Measurements from ENCODE around the gene KRT71.

The KRT71 gene

DNA sequence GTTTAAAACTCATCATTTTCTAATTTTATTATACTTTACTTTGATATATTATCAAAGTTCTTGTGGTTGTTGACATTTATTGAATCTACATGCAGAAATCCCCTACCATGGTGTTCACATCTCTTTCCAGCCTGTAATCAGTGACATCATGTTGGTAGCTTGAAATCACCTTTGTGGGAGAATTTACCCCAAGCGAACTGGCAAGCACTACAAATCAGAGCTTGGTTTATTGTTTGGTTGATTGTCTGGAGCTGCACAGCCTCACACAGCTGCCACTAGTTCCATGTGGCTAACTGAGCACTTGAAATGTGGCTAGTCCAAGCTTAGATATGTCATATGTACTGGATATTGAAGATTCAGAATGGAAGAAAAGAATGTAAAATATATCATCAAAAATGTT lies 17.4 kb downstream of the KRT71 start:
- DNase-seq = no peak

- DNase-seq = no peak
These were observed 18.5 kb downstream of the KRT71 start for GRCh38 chr12:52534482-52534881.

DNA sequence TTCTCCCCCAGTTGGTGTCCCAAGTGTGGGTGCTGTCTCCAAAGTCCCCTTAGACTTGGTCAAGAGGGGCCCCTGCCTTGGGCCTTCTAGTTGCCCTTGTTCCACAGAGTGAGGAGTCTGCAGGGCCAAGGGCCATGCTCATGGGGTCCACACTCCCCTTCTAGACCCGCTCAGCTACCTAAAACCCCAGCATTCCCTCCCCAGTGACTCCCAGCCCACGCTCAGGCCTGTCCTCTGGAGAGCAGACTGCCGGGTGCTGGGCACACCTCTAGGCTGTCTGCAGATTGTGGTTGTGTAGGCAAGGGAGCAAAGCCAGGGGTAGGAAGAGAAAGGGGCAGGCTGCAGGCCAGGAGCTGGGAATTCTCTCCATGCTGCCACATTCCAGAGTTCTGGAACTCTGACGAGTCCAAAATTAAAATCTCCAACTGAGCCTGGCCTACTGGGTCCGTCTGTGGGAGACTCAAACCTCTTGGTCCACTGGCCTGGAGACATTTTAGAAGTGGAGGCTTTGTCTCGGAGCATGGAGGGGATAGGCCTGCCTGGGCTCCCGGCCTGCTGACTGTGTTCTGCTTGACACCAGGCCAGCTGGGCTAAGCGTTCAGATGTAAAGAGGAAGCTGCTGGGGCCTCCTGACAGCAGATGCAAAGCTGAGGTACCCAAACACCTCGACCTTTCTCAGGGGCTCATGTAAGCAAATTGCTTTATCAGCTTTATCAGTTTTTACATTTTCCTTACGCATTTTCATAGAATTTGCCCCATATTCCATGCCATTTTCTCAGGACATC lies 19.1 kb downstream of the KRT71 start:
- DNase-seq = no peak

DNA sequence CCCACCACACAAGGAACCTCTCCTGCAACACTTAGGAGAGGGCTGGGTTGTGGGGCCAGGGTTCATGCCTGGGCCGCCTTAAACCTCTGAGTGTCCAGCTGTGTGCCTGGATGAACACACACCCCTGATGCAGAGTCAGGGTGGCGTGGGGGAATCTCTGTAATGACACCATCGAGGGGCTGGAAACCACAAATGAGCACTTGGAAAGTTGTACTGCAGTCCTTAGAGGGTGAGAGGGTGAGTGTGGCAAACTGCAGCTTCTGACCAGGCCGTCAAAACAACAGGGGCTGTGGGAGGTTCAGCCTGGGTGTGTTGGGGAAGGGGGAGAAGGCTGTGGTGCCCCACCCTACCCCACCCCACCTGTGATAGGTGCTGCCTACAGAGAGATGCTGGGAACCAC lies 20.3 kb downstream of the KRT71 start:
- no peak for DNase-seq

DNA sequence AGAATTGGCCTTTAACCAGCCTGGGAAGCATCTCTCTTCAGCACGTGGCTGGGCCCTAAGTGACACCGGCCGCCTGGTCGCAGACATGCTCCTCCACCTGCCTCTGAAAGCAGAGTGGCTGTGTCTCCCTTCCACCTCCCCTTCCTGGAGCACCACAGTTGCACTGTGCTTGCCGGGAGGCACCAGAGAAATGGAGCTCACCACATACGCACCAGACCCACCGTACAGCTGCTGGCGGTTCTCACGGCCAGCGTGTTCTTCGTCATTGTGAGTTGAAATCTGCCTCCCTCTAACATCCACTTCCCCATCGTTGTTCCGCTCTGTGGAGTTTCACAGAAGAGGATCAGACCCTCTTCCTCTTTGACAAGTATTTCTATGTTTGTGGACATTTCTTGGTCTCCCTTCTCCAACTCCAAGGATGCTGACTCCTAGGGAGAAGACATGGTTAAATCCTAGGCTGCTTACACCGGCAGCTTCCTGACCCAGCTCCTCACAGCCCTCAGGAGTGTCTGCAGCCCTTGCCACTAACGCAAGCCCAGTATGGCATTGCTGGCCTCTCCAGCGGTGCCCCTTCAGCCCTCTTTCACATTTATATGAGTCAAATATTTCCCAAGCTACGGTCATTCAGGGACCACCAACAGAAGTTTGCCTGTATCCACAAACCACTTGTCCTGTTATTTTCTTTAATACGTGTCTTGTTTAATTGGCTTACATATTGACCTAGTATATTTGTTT lies 21.2 kb downstream of the KRT71 start:
- no peak for DNase-seq

DNA sequence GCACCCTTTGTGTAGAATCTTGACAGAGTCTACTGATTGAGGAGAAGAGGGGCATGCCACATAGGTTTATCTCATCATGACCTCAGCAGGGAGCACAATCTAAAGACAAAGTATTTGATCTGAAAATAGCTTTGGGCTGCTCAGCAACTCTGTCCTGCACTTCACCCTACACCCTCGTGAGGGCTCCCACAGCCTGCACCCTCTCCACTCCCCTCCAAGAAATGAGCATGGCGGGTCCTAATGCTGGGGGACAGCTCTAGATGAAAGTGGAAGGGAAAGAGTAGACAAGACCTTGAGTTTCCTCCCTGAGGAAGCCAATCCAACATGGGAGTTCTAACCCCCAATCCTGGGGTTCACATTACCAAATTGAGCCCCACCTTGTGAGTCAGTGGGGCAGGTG lies 22.0 kb downstream of the KRT71 start:
- DNase-seq = no peak

DNA sequence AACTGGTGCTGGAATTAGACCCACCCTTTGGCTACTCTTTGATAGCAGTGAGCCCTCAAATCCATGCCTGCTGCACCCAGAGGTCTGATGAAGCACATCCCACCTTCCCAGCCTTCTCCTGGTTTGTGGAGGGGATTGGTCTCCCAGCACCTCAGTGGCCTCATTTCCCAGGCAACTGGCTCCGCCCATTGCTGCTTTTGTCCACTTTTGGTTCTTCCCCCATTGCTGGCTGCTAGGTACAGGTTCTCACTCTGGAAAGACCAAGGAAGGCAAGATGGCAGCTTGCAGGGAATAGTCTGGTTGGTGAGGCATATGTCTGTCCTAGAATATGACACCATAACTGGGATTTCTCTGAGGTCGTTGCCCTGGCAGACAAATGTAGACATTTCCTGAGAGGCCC lies 22.6 kb downstream of the KRT71 start:
- no peak for DNase-seq

DNA sequence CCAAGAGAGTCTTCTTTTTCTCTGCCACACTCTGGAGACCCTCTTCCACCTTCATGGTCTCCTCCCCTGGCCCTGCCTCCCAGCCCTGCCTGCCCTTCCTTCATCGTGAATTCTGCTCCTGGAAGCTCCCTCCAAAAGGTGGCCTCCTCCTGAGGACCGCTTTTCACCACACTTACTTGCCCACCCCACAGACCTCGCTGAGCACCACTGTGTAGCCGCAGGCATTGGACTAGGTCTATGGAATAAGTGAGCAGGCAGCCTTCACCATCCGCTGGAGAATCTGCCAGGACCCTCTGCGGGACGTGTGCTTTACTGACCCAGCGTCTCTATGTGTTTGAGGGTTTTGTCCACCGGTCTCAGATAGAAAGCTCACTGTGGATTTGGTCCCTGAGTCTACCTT lies 23.1 kb downstream of the KRT71 start:
- no peak for DNase-seq

DNA sequence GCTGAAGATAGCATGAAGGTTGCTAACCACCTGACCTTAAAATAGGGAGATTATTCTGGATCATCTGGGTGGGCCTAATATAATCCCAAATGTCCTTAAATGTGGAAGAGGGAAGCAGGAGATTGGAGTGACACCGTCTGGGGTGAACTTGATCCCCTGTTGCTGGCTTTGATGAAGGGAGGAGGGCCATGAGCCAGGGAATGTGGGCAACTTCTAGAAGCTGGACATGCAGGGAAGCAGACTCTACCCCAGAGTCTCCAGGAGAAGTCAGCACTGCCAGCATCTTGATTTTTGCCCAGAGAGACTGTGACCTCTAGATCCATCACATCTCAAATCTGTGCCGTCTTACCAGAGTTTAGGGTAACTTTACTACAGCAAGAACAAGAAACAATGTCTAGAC lies 23.5 kb downstream of the KRT71 start:
- no peak for DNase-seq

GRCh38 chr12:52528641-52529143 lies 24.3 kb downstream of the KRT71 start:
- no peak for DNase-seq

DNA sequence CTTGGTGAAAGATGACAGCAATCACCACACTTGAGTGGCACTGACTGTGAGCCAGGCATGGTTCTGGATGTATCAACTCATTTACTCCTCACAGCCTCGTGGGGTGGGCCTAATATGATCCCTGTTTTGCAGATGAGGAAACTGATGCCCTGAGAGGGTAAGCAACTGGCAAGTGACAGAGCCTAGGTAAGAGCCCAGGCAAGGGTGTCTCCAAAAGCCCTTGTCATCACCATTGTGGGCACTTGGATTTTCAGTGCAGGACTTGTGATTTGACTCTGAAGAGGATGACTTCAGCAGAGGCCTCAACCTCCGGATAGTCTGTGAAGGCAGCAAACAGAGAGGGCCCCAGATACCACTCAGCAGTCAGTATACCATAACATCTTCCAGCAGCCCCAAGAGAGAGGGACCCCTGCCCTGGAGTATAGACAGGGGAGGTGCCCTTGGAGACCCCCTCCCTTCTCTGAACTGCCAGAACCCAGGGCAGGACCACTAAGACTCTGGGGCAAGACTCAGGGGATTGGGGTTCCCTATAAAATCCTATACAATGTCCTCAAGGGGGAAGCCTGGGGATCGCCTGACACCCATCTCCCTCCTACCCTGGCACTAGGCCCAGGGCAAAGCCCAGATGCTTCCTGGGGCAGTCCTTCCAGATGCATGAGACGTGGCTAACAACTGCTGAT lies 25.7 kb downstream of the KRT71 start:
- no peak for DNase-seq

DNA sequence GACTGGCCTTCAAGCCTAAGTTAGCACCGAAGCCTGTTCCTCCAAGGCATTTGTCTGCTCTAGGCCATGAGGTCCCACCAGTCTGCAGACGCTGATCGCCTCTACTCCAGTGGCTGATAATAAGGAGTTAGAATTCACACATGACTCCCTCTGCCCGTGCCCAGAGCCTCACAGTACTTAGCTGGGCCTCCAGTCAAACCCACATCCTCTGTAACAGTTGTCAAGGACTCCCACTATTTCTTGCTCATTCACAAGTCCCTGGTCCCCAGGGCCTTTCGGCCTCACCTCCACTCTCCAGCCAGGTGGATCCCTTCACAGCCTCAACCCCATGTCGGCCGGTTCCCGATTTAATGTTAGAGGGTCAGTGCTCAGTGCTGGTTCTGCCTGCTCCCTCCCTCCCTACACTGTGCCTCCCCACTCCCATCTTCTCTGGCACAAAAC lies 26.4 kb downstream of the KRT71 start:
- no peak for DNase-seq

- DNase-seq = no peak
These were observed 27.1 kb downstream of the KRT71 start for GRCh38 chr12:52525661-52526499.

GRCh38 chr12:52524898-52525591 lies 27.9 kb downstream of the KRT71 start:
- DNase-seq = no peak

GRCh38 chr12:52524241-52524897 lies 28.6 kb downstream of the KRT71 start:
- no peak for DNase-seq

DNA sequence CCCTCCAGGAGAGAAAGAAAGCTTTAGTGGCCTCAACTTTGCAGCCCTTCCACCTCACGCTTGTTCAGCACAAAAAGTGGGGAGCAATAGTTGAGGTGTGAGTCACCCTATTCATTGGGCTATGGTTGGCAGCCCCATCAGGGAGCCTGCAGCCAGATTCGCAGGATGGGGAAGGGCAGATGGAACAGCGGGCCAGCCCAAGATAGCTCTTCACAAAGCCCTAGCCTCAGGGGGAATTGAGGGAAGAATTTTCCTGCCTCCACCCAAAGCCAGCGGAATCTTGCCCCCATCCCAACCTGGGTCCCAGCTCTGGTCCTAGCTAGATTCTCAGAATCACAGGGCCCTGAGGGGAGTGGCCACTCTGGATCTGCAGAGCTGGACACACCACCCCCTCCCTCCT lies 29.1 kb downstream of the KRT71 start:
- DNase-seq = no peak

- DNase-seq = no peak
These were observed 30.5 kb downstream of the KRT71 start for GRCh38 chr12:52522346-52523011.

DNA sequence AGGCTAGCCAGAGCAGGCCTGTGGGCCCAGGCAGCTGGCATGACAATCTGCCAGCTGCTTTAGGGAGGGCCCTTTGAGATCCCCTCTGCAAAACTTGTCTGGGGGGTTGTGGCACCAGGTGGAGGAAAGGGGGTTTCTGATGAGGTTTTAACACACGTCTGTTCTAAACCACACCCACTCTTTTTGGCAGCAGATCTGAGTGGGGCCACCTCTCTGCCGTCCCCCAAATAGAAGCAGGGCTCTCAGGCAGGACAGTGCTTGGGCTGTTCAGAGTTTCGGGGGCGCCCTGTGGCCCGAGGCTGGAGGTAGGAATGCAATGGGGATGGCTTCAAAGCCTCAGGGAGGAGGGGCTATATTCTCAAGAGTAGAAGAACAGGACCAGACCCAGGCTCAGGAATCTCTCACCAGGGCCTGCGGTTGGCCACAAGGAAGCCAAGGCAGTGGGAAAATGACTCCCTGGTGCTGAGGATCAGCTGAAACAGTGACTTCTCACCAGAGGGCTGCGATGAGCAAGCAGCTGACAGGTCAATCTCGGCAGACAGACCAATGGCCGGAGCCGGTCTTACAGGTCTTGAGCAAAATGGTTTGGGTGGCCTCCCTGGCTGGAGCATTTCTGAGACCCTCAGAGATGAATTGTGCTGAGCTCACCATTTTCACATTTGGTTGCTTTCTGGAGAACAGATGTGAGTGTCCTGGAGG lies 31.2 kb downstream of the KRT71 start:
- DNase-seq = no peak

DNA sequence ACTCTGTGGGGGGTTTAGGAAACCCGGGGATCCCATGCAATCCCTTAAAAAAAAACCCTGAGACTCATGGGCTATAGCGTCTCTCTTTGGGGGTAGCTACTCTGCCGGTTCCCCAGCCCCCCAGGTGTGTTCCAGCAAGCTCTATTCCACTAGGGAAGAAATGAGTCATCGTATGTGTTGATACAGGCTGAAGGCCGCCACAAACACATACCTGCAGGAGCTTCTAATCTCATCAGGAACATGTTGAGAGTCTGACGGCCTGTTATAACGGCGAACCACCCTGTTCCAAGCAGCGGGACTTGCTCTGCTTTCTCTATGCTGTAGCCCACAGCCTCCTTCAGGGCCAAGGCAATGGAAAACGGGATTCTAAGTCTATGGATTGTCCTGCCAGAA lies 31.8 kb downstream of the KRT71 start:
- no peak for DNase-seq

Data from bone marrow (tissue), 2 donors.